Pancreas (tissue), 10 donors: ENCODE results near the gene ZNF746. TPM values are rescaled to one million over a fixed set of nuclear protein-coding genes. Genes with fewer than 3 reads are reported as not detected.
"Not testable (repeated sequence)": the region's sequence is repeated elsewhere in the genome, so short reads cannot be mapped to it uniquely, and the experiment has no call there.

Experiments used
- ATAC-seq, 4 donors: fragments of 200-7000 bp; cut with Tn5 transposase; one replicate each; pipeline versions ENCODE4 v1.8.0 to v1.9.1; 2020; ENCODE audit warnings: mild to moderate bottlenecking in 4 of 4, moderate library complexity in 4 of 4
- DNase-seq, 6 donors: peaks; one replicate each; pipeline ENCODE4 v3.0.0-alpha.2; 2020
- FAIRE-seq: peaks from 2 replicates; lab custom pipeline; 2012; peaks lifted over from hg19 to GRCh38; lab: Jason Lieb, UNC
- H3K27ac ChIP-seq, 4 donors: fragments of 200-600 bp; sonication (generic); 1 replicate in 3 of 4; 2 replicates in 1 of 4; pipeline versions ENCODE4 v1.5.0 to v1.8.0; 2020
- H3K27me3 ChIP-seq, 4 donors: fragments of 200-600 bp; one replicate each; pipeline ENCODE4 v1.8.0; 2021
- H3K36me3 ChIP-seq, 3 donors: fragments of 200-600 bp; sonication (generic) in 1 of 3; one replicate each; pipeline versions ENCODE4 v1.5.0 to v1.8.0; 2020 to 2021
- H3K4me1 ChIP-seq, 3 donors: fragments of 200-600 bp; one replicate each; pipeline ENCODE4 v1.8.0; 2021
- H3K4me3 ChIP-seq, 4 donors: fragments of 200-600 bp; sonication (generic) in 2 of 4; one replicate each; pipeline versions ENCODE4 v1.5.0 to v1.8.0; 2020 to 2021
- H3K9me3 ChIP-seq, 4 donors: fragments of 200-600 bp; one replicate each; pipeline ENCODE4 v1.8.0; 2021
- CTCF ChIP-seq, 4 donors: fragments of 200-600 bp; sonication (generic) in 3 of 4; IDR thresholded peaks; one replicate each; pipeline versions ENCODE4 v1.5.0 to v1.8.0; 2021; ENCODE audit warnings: antibody characterized with exemption in 4 of 4
- WGBS, 2 donors: extraction: QIAGEN DNeasy Blood & Tissue Kit; methylation state at CpG; one replicate each; pipeline ENCODE4 v1.1.7; 2013; 5-methylcytosine and 5-hydroxymethylcytosine counted together
- intact Hi-C, 3 donors: fragments of 100-400 bp; cut with DNase I; formaldehyde crosslinking; loops; one replicate each; pipeline versions ENCODE4 v1.11.1 to v1.14.2; 2022
- polyA plus RNA-seq, 2 donors: library from polyadenylated mRNA; stranded (reverse); fragments of 200-250 nt; gene quantifications; one replicate each; pipeline ENCODE4 v1.2.3, GENCODE V29; 2013
- total RNA-seq, 6 donors: library from RNA; stranded (reverse); fragmentation: NEBNext Ultra II Directional in 4 of 6; extraction: Animal tissue kit (Norgen Biotek cat#: 25700) in 4 of 6; gene quantifications; one replicate each; pipeline versions ENCODE4 v1.2.1 to v1.2.4, GENCODE V29; 2021 to 2023
- donor health status: healthy with polysubstance abuse.
- donor health status: DM: no; HTN: no; CAD: no; lungs with moderate emphysema.
- donor health status: DM: no; HTN: no; CAD: no.
- donor health status: control.
- donor health status: control.
- donor health status: Bipolar disorder and iron deficiency.
- donor health status: DM: yes; HTN: yes; CAD: no.
- donor health status: DM: no; HTN: no; CAD: no.
- donor health status: DM: no; HTN: no; CAD: no.
- donor health status: DM: yes; HTN: yes; CAD: no.

Gene ZNF746
- total and polyA plus RNA-seq, 8 donors, result 6.3 to 10.9 (median 7.1) TPM

- Histone ChIP-seq H3K36me3 (peaks cover 13 to 31% (median 27%) of the 10 kb centered on the region in 3 donors), H3K9me3 (no peaks in the 10 kb centered on the region), H3K27me3 (no peaks in the 10 kb centered on the region), H3K4me3 (no peak overlapping the region), H3K27ac (no peak overlapping the region), H3K4me1 (no peaks in the 10 kb centered on the region)
- no peak for TF ChIP-seq CTCF (IDR thresholded peaks at IDR 0.05)
- ATAC-seq, result no peak
- FAIRE-seq, result no peak
- DNase-seq, result no peak
- intact Hi-C loops, result no loop called here
- WGBS, 2 donors, result 94 to 98% methylated on average over 10 of the region's 10 CpGs
These were observed 46.8 kb downstream of the ZNF746 start for GRCh38 chr7:149450821-149451220.

GRCh38 chr7:149449897-149450296 lies 47.7 kb downstream of the ZNF746 start:
- DNase-seq (no peak), FAIRE-seq (no peak), ATAC-seq (no peak)
- no peaks in the 10 kb centered on the region for H3K9me3 ChIP-seq
- 91 to 94% methylated on average over 6 of the region's 6 CpGs for WGBS, 2 donors
- no peak for TF ChIP-seq CTCF (IDR thresholded peaks at IDR 0.05)
- no peak overlapping the region for H3K4me3 ChIP-seq
- H3K36me3 ChIP-seq, result peaks cover 13 to 26% (median 25%) of the 10 kb centered on the region in 3 donors
- no peaks in the 10 kb centered on the region for H3K27me3 ChIP-seq
- H3K4me1 ChIP-seq, result no peaks in the 10 kb centered on the region
- no peak overlapping the region for H3K27ac ChIP-seq
- intact Hi-C loops, result no loop called here

- ATAC-seq (no peak), DNase-seq (no peak), FAIRE-seq (no peak)
- TF ChIP-seq CTCF (IDR thresholded peaks at IDR 0.05), result no peak
- WGBS, 2 donors, result 90 to 95% methylated on average over 8 of the region's 8 CpGs
- Histone ChIP-seq H3K4me3 (no peak overlapping the region), H3K36me3 (peaks cover 9 to 22% (median 18%) of the 10 kb centered on the region in 3 donors), H3K9me3 (no peaks in the 10 kb centered on the region), H3K27me3 (no peaks in the 10 kb centered on the region), H3K27ac (no peak overlapping the region), H3K4me1 (no peaks in the 10 kb centered on the region)
- intact Hi-C loops, result no loop called here
These were observed 48.6 kb downstream of the ZNF746 start for GRCh38 chr7:149448961-149449360.

GRCh38 chr7:149446026-149446425 lies 51.6 kb downstream of the ZNF746 start:
- 97 to 98% methylated on average over 11 of the region's 11 CpGs for WGBS, 2 donors
- DNase-seq, H3K9me3 ChIP-seq, ATAC-seq, H3K27ac ChIP-seq, H3K4me1 ChIP-seq, H3K27me3 ChIP-seq, FAIRE-seq, H3K4me3 ChIP-seq, intact Hi-C loops: not testable (repeated sequence)
- H3K36me3 ChIP-seq, result peaks cover 4 to 22% (median 15%) of the 10 kb centered on the region in 3 donors

GRCh38 chr7:149444287-149444686 lies 53.3 kb downstream of the ZNF746 start:
- intact Hi-C loops, result no loop called here
- no peak for FAIRE-seq
- Histone ChIP-seq H3K4me1 (no peaks in the 10 kb centered on the region), H3K27ac (no peak overlapping the region), H3K9me3 (no peaks in the 10 kb centered on the region), H3K36me3 (peaks cover 0 to 7% (median 3%) of the 10 kb centered on the region in 3 donors), H3K4me3 (no peak overlapping the region), H3K27me3 (no peaks in the 10 kb centered on the region)
- ATAC-seq, result no peak
- no peak for TF ChIP-seq CTCF (IDR thresholded peaks at IDR 0.05)
- no peak for DNase-seq
- WGBS, 2 donors, result 85 to 92% methylated on average over 6 of the region's 6 CpGs
